HepG2 (cell line): ENCODE measurements around the gene SKIC2. TPM values are rescaled to one million over a fixed set of nuclear protein-coding genes. Genes with fewer than 3 reads are reported as not detected.

Experiments
- ATAC-seq: fragments of 200-7000 bp; cut with Tn5 transposase; 3 replicates; pipeline ENCODE4 v1.9.1; 2020; ENCODE audit warnings: mild to moderate bottlenecking, moderate library complexity
- BruUV-seq: library from RNA; stranded (reverse); fragments of 400-500 nt; replicated peaks from 2 replicates; lab custom pipeline; 2021; lab: Mats Ljungman, UMichigan
- CTCF ChIA-PET: fragments of 300-600 bp; formaldehyde crosslinking; extraction: SDS; loops from one replicate; lab custom pipeline; 2021; ENCODE audit warnings: low total read pairs, inconsistent platforms, low intra/inter-chr PET ratio; lab: Yijun Ruan, JAX
- POLR2A ChIA-PET: fragments of 350-600 bp; sonication (Branson Sonifier 250); formaldehyde crosslinking; loops from one replicate; lab custom pipeline; 2020; ENCODE audit warnings: antibody characterized with exemption, inconsistent platforms; lab: Yijun Ruan, JAX
- DNase-seq: peaks from one replicate; pipeline ENCODE4 v3.0.0-alpha.2; 2015; ENCODE audit warnings: low spot score
- FAIRE-seq: peaks from 3 replicates; lab custom pipeline; 2011; peaks lifted over from hg19 to GRCh38; lab: Jason Lieb, UNC
- H2AFZ ChIP-seq: one replicate; pipeline ENCODE4 v1.6.1; 2011; ENCODE audit warnings: low read length, inconsistent platforms
- H3K27ac ChIP-seq: fragments of 300-600 bp; 3 replicates; pipeline ENCODE4 v1.8.0; 2011; ENCODE audit warnings: mixed run types, mild to moderate bottlenecking, mixed read lengths, low read length, inconsistent platforms; ENCODE audit not compliant: insufficient read depth; ENCODE audit errors: extremely low read length
- H3K27me3 ChIP-seq, 2 experiments: fragments of 200-600 bp in 1 of 2; 2 replicates in 1 of 2; 3 replicates in 1 of 2; pipeline versions ENCODE4 v1.6.0 to v1.8.0; 2011; ENCODE audit warnings: low read length in 2 of 2, mild to moderate bottlenecking in 2 of 2, moderate library complexity in 2 of 2, inconsistent platforms in 1 of 2; ENCODE audit not compliant: insufficient read depth in 2 of 2, control insufficient read depth in 1 of 2
- H3K36me3 ChIP-seq, 2 experiments: fragments of 200-600 bp in 1 of 2; replicated peaks in 1 of 2; 2 replicates in 1 of 2; 3 replicates in 1 of 2; pipeline versions ENCODE4 v1.5.1 to v1.8.0; 2011; ENCODE audit warnings: low read length in 2 of 2, inconsistent platforms in 1 of 2; ENCODE audit not compliant: insufficient read depth in 2 of 2, control insufficient read depth in 1 of 2
- H3K4me1 ChIP-seq: 2 replicates; pipeline ENCODE4 v1.5.1; 2012; ENCODE audit warnings: low read length, inconsistent platforms; ENCODE audit not compliant: insufficient read depth
- H3K4me2 ChIP-seq: 2 replicates; pipeline ENCODE4 v1.6.0; 2011; ENCODE audit warnings: low read depth, low read length, inconsistent platforms
- H3K4me3 ChIP-seq, 3 experiments: fragments of 200-600 bp in 1 of 3; sonication (generic), shearing (Covaris generic) in 1 of 3; replicated peaks in 1 of 3; 2 replicates each; pipeline ENCODE4 v1.5.1; 2011 to 2016; ENCODE audit warnings: low read length in 3 of 3, inconsistent platforms in 2 of 3, low read depth in 2 of 3, mild to moderate bottlenecking in 2 of 3, control low read depth in 1 of 3, mixed read lengths in 1 of 3; ENCODE audit not compliant: insufficient read depth in 1 of 3
- H3K79me2 ChIP-seq: one replicate; pipeline ENCODE4 v1.6.1; 2011; ENCODE audit warnings: low read length, inconsistent platforms; ENCODE audit not compliant: insufficient read depth
- H3K9ac ChIP-seq: 2 replicates; pipeline ENCODE4 v1.6.0; 2011; ENCODE audit warnings: mild to moderate bottlenecking, low read depth, low read length, inconsistent platforms; ENCODE audit not compliant: insufficient read depth
- H3K9me3 ChIP-seq: 2 replicates; pipeline ENCODE4 v1.5.1; 2012; ENCODE audit warnings: mild to moderate bottlenecking, low read length
- H4K20me1 ChIP-seq: 2 replicates; pipeline ENCODE4 v1.6.0; 2011; ENCODE audit warnings: inconsistent platforms, mild to moderate bottlenecking, low read length, moderate library complexity; ENCODE audit not compliant: insufficient read depth
- ATF7-NPFF ChIP-seq: sonication (generic); formaldehyde crosslinking; IDR thresholded peaks from 2 replicates; pipeline ENCODE4 v1.8.1; 2023; ENCODE audit warnings: mild to moderate bottlenecking, low read depth, missing genetic modification reagents, moderate library complexity
- IRF9 ChIP-seq: sonication (generic); formaldehyde crosslinking; IDR thresholded peaks from 2 replicates; pipeline ENCODE4 v1.8.0; 2022; ENCODE audit warnings: missing genetic modification reagents, mild to moderate bottlenecking, borderline replicate concordance
- JUNB ChIP-seq: sonication (generic); formaldehyde crosslinking; IDR thresholded peaks from 2 replicates; pipeline ENCODE4 v1.8.0; 2022; ENCODE audit warnings: missing genetic modification reagents, mild to moderate bottlenecking, borderline replicate concordance
- MAFF ChIP-seq: IDR thresholded peaks from 2 replicates; pipeline ENCODE4 v1.6.1; 2011; ENCODE audit warnings: low read depth, low read length, improper control_type of control experiment
- MAFK ChIP-seq, 2 experiments: IDR thresholded peaks in 1 of 2; conservative IDR thresholded peaks in 1 of 2; 2 replicates each; pipeline ENCODE4 v1.6.1; 2011; ENCODE audit warnings: improper control_type of control experiment in 2 of 2, low read length in 2 of 2
- MIER3 ChIP-seq: IDR thresholded peaks from 2 replicates; pipeline ENCODE4 v1.6.1; 2016; ENCODE audit warnings: missing compliant biosample characterization, borderline replicate concordance
- NR2F6 ChIP-seq, 2 experiments: IDR thresholded peaks; 2 replicates each; pipeline ENCODE4 v1.6.1; 2016; ENCODE audit warnings: antibody characterized with exemption in 1 of 2, mild to moderate bottlenecking in 1 of 2
- PAF1 ChIP-seq: IDR thresholded peaks from 2 replicates; pipeline ENCODE4 v1.6.1; 2016; ENCODE audit warnings: missing genetic modification reagents, missing compliant biosample characterization
- PCBP2 ChIP-seq: fragments of 200-400 bp; formaldehyde crosslinking; optimal IDR thresholded peaks from 2 replicates; pipeline ENCODE3; 2018; ENCODE audit warnings: low read length, low read depth; ENCODE audit not compliant: poor library complexity, severe bottlenecking
- PHB2 ChIP-seq: fragments of 450-650 bp; IDR thresholded peaks from 2 replicates; pipeline ENCODE4 v1.6.1; 2018; ENCODE audit not compliant: partially characterized antibody
- POLR2AphosphoS5 ChIP-seq: IDR thresholded peaks from 2 replicates; pipeline ENCODE4 v1.6.1; 2012; ENCODE audit warnings: low read depth, low read length
- RAD21 ChIP-seq: fragments of 450-650 bp; formaldehyde crosslinking; IDR thresholded peaks from 2 replicates; pipeline ENCODE4 v1.5.0; 2020; ENCODE audit warnings: mild to moderate bottlenecking
- ZNF17 ChIP-seq: sonication (generic); formaldehyde crosslinking; IDR thresholded peaks from 2 replicates; pipeline ENCODE4 v1.5.0; 2020; ENCODE audit warnings: mild to moderate bottlenecking, missing genetic modification reagents
- ZNF383 ChIP-seq: sonication (generic); formaldehyde crosslinking; IDR thresholded peaks from 2 replicates; pipeline ENCODE4 v1.4.0; 2020; ENCODE audit warnings: missing genetic modification reagents, mild to moderate bottlenecking, borderline replicate concordance
- ZNF550 ChIP-seq: sonication (generic); formaldehyde crosslinking; IDR thresholded peaks from 2 replicates; pipeline ENCODE4 v1.4.0; 2020; ENCODE audit warnings: mild to moderate bottlenecking, missing genetic modification reagents, borderline replicate concordance
- WGBS: methylation state at CpG from one replicate; pipeline ENCODE4 v1.1.6; 2017; ENCODE audit warnings: low lambda C conversion rate; 5-methylcytosine and 5-hydroxymethylcytosine counted together
- in situ Hi-C: cut with HindIII; loops from 2 replicates; pipeline ENCODE4 v1.10.0; 2017; ENCODE audit warnings: low pct_unique_long_range_greater_than_20kb; ENCODE audit not compliant: extremely low pct_ligation_motif_present
- intact Hi-C: fragments of 100-400 bp; cut with micrococcal nuclease; formaldehyde crosslinking; loops from one replicate; pipeline ENCODE4 v1.10.0; 2022; ENCODE audit not compliant: unreplicated experiment
- polyA plus RNA-seq, 8 experiments: library from polyadenylated mRNA; depleted of rRNA in 3 of 8; stranded (reverse) in 7 of 8; unstranded in 1 of 8; fragments of >200 nt; fragmentation: Illumina TruSeq in 4 of 8; extraction: Trizol in 4 of 8; gene quantifications; 2 replicates each; pipeline versions ENCODE4 v1.2.1 to v1.2.3, GENCODE V29; 2011 to 2016; ENCODE audit warnings: low read depth in 4 of 8, missing spikeins in 1 of 8, mixed read lengths in 1 of 8; ENCODE audit not compliant: insufficient read depth in 1 of 8
- total RNA-seq, 5 experiments: library from RNA; depleted of rRNA; stranded (reverse); fragments of >200 nt; fragmentation: Illumina TruSeq; extraction: Trizol; gene quantifications; 2 replicates each; pipeline ENCODE4 v1.2.3, GENCODE V29; 2016; ENCODE audit warnings: low read depth in 1 of 5
- TF ChIP-seq, protein P1 (sequence below): sonication (generic); formaldehyde crosslinking; IDR thresholded peaks from 2 replicates; pipeline ENCODE4 v1.5.1; 2020; ENCODE audit warnings: missing genetic modification reagents, mild to moderate bottlenecking, borderline replicate concordance
- TF ChIP-seq, protein P2 (sequence below), 2 experiments: fragments of 450-650 bp in 1 of 2; sonication (generic) in 1 of 2; formaldehyde crosslinking; IDR thresholded peaks; 2 replicates each; pipeline versions ENCODE4 v1.5.0 to v1.8.0; 2020 to 2022; ENCODE audit warnings: mild to moderate bottlenecking in 1 of 2, missing genetic modification reagents in 1 of 2

The SKIC2 gene
- total and polyA plus RNA-seq, 2 of the 13 experiments (the other 11 are each of a cell fraction or from before 2014, with no cell fraction given) = 67.1 to 68.4 TPM

DNA sequence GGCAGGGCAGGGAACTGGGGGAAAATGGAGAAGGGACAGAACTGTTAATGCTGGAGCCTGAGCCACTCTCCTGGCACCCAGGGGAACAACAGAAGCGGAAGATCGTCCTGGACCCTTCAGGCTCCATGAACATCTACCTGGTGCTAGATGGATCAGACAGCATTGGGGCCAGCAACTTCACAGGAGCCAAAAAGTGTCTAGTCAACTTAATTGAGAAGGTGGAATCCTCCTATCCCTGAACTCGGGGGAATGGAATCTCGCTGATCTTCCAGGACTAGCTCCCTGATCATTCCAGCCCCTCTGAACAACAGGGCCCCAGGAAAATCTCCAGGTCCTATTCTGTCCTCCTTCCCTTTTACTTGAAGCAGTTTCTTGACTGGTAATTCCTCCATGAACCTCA lies 11.1 kb upstream of the SKIC2 start (continued):
- TF ChIP-seq PAF1 (no peak), MAFK (conservative IDR thresholded peaks at IDR 0.05 in 1 of 2, IDR thresholded peaks at IDR 0.05 in 1 of 2; ENCODE audit: low read length in 2 of 2) (peak; percentile 64 to 69), ZNF550 (0 out of 2 replicates have a peak, but pooled peaks have one; percentile 16), ZNF17 (CRISPR knock-in tag) (0 out of 2 replicates have a peak, but pooled peaks have one; percentile 31)

GRCh38 chr6:31948306-31948705 lies 10.7 kb upstream of the SKIC2 start:
- intact Hi-C loops = no loop called here
- H3K27me3 ChIP-seq = no peaks in the 10 kb centered on the region; a peak in 1 of 5 replicates
- DNase-seq = no peak
- POLR2A ChIA-PET = interaction anchor here (0.8 to 6.3 kb wide), 6 partner anchors 9 to 50 kb away, joined by 4 to 69 read pairs (median 12); partner anchors contain the start of genes C2, NELFE, SKIC2 and ZBTB12
- CTCF ChIA-PET = no interaction called here
- no peaks in the 10 kb centered on the region for H4K20me1 ChIP-seq
- H3K4me1 ChIP-seq = peaks cover 68% of the 10 kb centered on the region
- peaks cover 21 to 75% of the 10 kb centered on the region in 2 experiments for H3K36me3 ChIP-seq
- FAIRE-seq = no peak
- no peaks in the 10 kb centered on the region for H3K9me3 ChIP-seq
- no peak overlapping the region for H2AFZ ChIP-seq
- H3K9ac ChIP-seq = no peak overlapping the region
- 92% methylated on average over 5 of the region's 5 CpGs for WGBS
- H3K4me2 ChIP-seq = no peak overlapping the region; the same call in 1 of the 2 replicates
- H3K79me2 ChIP-seq = peaks cover 22% of the 10 kb centered on the region
- no peak overlapping the region for H3K4me3 ChIP-seq
- ATAC-seq = no peak
- H3K27ac ChIP-seq = peak overlapping the region; percentile 4
- no TSS peak for BruUV-seq
- in situ Hi-C loops = loop anchor here (5.0 kb wide), 1 partner anchor 46 kb away; the partner anchor contains the start of gene ZBTB12
- TF ChIP-seq ZNF383 (CRISPR knock-in tag) = no peak
- no peak for TF ChIP-seq MIER3 (CRISPR knock-in tag)
- peak; percentile 61; the same call in 1 of the 2 replicates for TF ChIP-seq POLR2AphosphoS5
- TF ChIP-seq PHB2 = no peak
- peak; percentile 31; the same call in 1 of the 2 replicates for TF ChIP-seq NR2F6 (IDR thresholded peaks at IDR 0.05)
- TF ChIP-seq NR2F6 (CRISPR knock-in tag; IDR thresholded peaks at IDR 0.05) = no peak
- TF ChIP-seq IRF9 = peak; percentile 35; the same call in 1 of the 2 replicates
- peak; percentile 64; the same call in 1 of the 2 replicates for TF ChIP-seq PAF1
- peak; percentile 35; the same call in 1 of the 2 replicates for TF ChIP-seq JUNB (CRISPR knock-in tag)
- TF ChIP-seq MAFF = no peak
- TF ChIP-seq, protein P1, sequence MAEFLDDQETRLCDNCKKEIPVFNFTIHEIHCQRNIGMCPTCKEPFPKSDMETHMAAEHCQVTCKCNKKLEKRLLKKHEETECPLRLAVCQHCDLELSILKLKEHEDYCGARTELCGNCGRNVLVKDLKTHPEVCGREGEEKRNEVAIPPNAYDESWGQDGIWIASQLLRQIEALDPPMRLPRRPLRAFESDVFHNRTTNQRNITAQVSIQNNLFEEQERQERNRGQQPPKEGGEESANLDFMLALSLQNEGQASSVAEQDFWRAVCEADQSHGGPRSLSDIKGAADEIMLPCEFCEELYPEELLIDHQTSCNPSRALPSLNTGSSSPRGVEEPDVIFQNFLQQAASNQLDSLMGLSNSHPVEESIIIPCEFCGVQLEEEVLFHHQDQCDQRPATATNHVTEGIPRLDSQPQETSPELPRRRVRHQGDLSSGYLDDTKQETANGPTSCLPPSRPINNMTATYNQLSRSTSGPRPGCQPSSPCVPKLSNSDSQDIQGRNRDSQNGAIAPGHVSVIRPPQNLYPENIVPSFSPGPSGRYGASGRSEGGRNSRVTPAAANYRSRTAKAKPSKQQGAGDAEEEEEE (CRISPR knock-in tag) = no peak
- peak; percentile 37 for TF ChIP-seq PCBP2
- TF ChIP-seq ATF7-NPFF (CRISPR knock-in tag) = no peak
- TF ChIP-seq, protein P2, sequence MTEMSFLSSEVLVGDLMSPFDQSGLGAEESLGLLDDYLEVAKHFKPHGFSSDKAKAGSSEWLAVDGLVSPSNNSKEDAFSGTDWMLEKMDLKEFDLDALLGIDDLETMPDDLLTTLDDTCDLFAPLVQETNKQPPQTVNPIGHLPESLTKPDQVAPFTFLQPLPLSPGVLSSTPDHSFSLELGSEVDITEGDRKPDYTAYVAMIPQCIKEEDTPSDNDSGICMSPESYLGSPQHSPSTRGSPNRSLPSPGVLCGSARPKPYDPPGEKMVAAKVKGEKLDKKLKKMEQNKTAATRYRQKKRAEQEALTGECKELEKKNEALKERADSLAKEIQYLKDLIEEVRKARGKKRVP (CRISPR knock-in tag; IDR thresholded peaks at IDR 0.05) = 0 out of 4 replicates have a peak, but pooled peaks of 1 of the 2 experiments have one; percentile 24
- TF ChIP-seq RAD21 (CRISPR knock-in tag) = no peak
